Colonic mucosa (tissue), 4 donors: ENCODE results near the gene TBCK. TPM values are rescaled to one million over a fixed set of nuclear protein-coding genes. Genes with fewer than 3 reads are reported as not detected.

ENCODE experiments used
- DNase-seq: peaks from one replicate; pipeline ENCODE4 v3.0.0-alpha.2; 2020
- H3K27ac ChIP-seq: fragments of 200-600 bp; one replicate; pipeline ENCODE4 v1.8.0; 2021
- H3K27me3 ChIP-seq: fragments of 200-600 bp; one replicate; pipeline ENCODE4 v1.8.0; 2021
- H3K36me3 ChIP-seq: fragments of 200-600 bp; one replicate; pipeline ENCODE4 v1.8.0; 2021
- H3K4me1 ChIP-seq: fragments of 200-600 bp; one replicate; pipeline ENCODE4 v1.8.0; 2021; ENCODE audit warnings: mild to moderate bottlenecking
- H3K4me3 ChIP-seq: fragments of 200-600 bp; one replicate; pipeline ENCODE4 v1.8.0; 2021
- H3K9ac ChIP-seq, 2 donors: one replicate each; pipeline ENCODE4 v1.7.0; 2013; ENCODE audit warnings: control low read depth in 2 of 2, low read depth in 2 of 2, low read length in 2 of 2
- H3K9me3 ChIP-seq: fragments of 200-600 bp; one replicate; pipeline ENCODE4 v1.8.0; 2021
- intact Hi-C: fragments of 100-400 bp; cut with DNase I; formaldehyde crosslinking; loops from one replicate; pipeline ENCODE4 v1.14.1; 2022
- total RNA-seq, 2 donors: library from RNA; stranded (reverse); fragmentation: NEBNext Ultra II Directional in 1 of 2; extraction: Animal tissue kit (Norgen Biotek cat#: 25700) in 1 of 2; gene quantifications; one replicate each; pipeline ENCODE4 v1.2.1, GENCODE V29; 2021
- TF ChIP-seq, protein P1 (sequence below): fragments of 200-600 bp; IDR thresholded peaks from one replicate; pipeline ENCODE4 v1.8.0; 2022; ENCODE audit warnings: antibody characterized with exemption, mild to moderate bottlenecking
- donor health status: healthy.
- donor health status: DM: no; HTN: no; CAD: no.
- donor health status: DM: no; HTN: no; CAD: no.

TBCK gene
- total RNA-seq, 2 donors from 2014 or later = 27.4 to 33.9 TPM

DNA sequence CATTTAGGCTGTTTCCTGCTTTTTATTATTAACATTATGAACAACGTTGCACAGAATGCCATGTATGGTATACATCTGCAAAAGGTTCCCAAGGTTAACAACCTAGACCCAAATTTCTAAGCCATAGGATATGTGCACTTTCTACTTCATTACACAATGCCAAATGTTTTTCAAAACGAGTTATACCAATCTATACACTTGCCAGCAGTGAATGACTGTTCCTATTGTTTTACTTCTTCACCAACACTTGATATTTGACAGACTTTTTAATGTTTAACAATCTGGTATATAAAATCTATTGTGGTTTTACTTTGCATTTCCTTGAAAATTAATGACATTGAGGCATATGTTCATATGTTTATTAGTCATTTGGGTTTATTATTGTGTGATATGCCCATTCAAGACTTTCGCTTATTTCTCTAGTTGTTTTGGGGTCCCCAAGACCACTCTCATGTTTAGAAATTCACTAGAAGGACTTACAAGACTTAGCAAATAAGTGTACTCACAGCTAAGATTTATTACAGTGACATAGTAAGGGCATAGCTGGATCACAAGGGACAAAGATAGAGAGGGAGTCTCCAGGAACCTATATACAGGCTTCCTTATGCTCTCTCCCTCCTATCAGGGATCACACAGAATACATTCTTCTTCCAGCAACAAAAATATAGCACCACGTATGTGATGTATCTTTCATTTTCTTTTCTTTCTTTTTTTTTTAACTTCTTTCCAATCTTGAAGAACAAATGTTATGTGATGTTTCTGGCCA is 62.5 kb downstream of the TBCK start:
- no peak for DNase-seq
- intact Hi-C loops = loop anchor here (10.0 kb wide), 1 partner anchor 71 kb away; no protein-coding TSS in a partner anchor

DNA sequence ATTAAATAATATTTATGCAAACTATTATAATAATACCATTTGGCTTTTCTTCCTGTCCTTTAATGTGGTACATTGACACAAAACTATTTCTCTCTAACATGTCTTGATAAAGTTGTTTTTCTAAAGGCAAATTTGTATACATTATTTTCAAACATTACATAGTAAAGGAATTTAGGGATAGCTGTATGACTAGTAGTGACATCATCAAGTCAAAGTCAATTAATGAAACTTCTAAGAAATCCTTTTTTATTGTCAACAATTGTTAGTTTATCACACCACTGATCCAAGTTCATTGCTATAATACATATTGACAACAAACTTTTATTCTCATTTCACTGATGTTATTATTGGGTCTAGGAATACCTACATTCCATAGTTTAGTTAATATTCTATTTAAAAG is 68.4 kb downstream of the TBCK start:
- TF ChIP-seq, protein P1, sequence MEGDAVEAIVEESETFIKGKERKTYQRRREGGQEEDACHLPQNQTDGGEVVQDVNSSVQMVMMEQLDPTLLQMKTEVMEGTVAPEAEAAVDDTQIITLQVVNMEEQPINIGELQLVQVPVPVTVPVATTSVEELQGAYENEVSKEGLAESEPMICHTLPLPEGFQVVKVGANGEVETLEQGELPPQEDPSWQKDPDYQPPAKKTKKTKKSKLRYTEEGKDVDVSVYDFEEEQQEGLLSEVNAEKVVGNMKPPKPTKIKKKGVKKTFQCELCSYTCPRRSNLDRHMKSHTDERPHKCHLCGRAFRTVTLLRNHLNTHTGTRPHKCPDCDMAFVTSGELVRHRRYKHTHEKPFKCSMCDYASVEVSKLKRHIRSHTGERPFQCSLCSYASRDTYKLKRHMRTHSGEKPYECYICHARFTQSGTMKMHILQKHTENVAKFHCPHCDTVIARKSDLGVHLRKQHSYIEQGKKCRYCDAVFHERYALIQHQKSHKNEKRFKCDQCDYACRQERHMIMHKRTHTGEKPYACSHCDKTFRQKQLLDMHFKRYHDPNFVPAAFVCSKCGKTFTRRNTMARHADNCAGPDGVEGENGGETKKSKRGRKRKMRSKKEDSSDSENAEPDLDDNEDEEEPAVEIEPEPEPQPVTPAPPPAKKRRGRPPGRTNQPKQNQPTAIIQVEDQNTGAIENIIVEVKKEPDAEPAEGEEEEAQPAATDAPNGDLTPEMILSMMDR = no peak
- no peak overlapping the region for H3K9ac ChIP-seq
- H3K4me3 ChIP-seq = no peak overlapping the region
- no peak for DNase-seq
- intact Hi-C loops = no loop called here
- no peaks in the 10 kb centered on the region for H3K36me3 ChIP-seq
- H3K27me3 ChIP-seq = no peaks in the 10 kb centered on the region
- no peaks in the 10 kb centered on the region for H3K4me1 ChIP-seq
- H3K27ac ChIP-seq = no peak overlapping the region
- H3K9me3 ChIP-seq = no peaks in the 10 kb centered on the region

More for the DNA sequence above, 62.5 kb downstream of the TBCK start:
- no peaks in the 10 kb centered on the region for H3K27me3 ChIP-seq
- no peaks in the 10 kb centered on the region for H3K9me3 ChIP-seq
- TF ChIP-seq, protein P1 = no peak
- no peaks in the 10 kb centered on the region for H3K36me3 ChIP-seq
- H3K4me3 ChIP-seq = no peak overlapping the region
- no peak overlapping the region for H3K9ac ChIP-seq
- H3K27ac ChIP-seq = no peak overlapping the region
- H3K4me1 ChIP-seq = no peaks in the 10 kb centered on the region

DNA sequence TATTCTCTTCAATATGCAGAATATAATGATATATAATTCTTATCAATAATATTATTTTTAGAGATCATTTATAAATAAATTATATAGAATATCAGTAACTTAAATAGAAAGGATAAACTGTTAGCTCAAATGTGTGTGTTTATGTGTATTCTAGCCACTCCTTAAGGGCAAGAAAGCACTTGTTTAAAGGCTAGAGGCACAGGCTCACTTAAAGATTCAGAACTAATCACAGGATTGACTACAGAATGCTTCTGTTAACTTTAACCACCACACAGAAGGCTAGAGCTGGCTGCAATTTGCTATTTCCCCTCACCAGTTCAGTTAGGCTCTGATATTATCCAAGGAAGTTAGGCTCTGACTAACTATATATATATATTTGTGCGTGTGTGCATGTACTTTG is 69.6 kb downstream of the TBCK start:
- intact Hi-C loops = no loop called here
- Histone ChIP-seq H3K27me3 (no peaks in the 10 kb centered on the region), H3K27ac (no peak overlapping the region), H3K36me3 (no peaks in the 10 kb centered on the region), H3K9me3 (no peaks in the 10 kb centered on the region), H3K9ac (no peak overlapping the region), H3K4me1 (no peaks in the 10 kb centered on the region), H3K4me3 (no peak overlapping the region)
- TF ChIP-seq, protein P1 = no peak
- DNase-seq = no peak

DNA sequence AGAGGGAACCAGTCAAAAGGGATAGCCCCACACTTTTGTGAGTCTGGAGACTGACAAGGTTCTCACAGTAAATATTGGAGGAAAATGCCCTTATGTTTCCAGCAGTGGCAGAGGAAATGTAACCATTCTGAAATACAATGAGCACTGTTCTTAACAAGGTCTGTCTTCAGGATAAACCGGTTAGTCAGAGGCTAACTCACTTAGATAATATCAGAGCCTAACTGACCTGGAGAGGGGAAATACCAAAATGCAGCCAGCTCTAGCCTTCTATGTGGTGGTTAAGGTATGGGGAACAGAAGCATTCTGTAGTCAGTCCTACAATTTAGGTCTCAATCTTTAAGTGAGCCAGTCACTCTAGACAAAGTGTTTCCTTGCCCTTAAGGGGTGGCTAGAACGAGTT is 70.8 kb downstream of the TBCK start:
- intact Hi-C loops = no loop called here
- H3K9ac ChIP-seq = no peak overlapping the region
- H3K9me3 ChIP-seq = no peaks in the 10 kb centered on the region
- no peaks in the 10 kb centered on the region for H3K27me3 ChIP-seq
- H3K36me3 ChIP-seq = no peaks in the 10 kb centered on the region
- TF ChIP-seq, protein P1 = no peak
- no peak overlapping the region for H3K4me3 ChIP-seq
- no peak for DNase-seq
- no peak overlapping the region for H3K27ac ChIP-seq
- no peaks in the 10 kb centered on the region for H3K4me1 ChIP-seq

DNA sequence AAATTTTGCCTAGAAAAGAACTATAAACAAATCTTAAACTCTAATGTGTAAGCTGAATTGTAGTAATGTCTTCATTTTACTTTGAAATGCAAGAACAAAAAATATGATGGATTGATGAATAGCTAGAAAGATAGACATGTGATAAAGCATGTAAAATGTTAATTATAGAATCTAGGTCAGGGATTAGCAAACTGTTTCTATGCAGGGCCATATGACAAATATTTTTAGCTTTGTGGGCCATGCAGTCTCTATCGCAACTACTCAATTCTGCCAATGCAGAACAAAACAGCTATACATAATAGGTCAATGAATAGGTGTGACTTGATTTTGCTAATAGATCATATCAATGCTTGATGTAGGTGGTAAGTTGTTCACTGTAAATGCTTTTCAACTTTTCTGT is 75.3 kb downstream of the TBCK start:
- intact Hi-C loops = no loop called here
- Histone ChIP-seq H3K36me3 (no peaks in the 10 kb centered on the region), H3K9me3 (no peaks in the 10 kb centered on the region), H3K4me3 (no peak overlapping the region), H3K4me1 (no peaks in the 10 kb centered on the region), H3K27ac (no peak overlapping the region), H3K27me3 (no peaks in the 10 kb centered on the region), H3K9ac (no peak overlapping the region)
- TF ChIP-seq, protein P1 = no peak
- no peak for DNase-seq
